Adrenal gland (tissue), 12 donors: Measurements from ENCODE around the gene AUTS2. TPM values are rescaled to one million over a fixed set of nuclear protein-coding genes. Genes with fewer than 3 reads are reported as not detected.

Experiments
- DNase-seq, 7 donors: peaks; one replicate each; pipeline ENCODE4 v3.0.0-alpha.2; 2019 to 2020
- H3K27ac ChIP-seq, 5 donors: fragments of 200-600 bp; sonication (generic) in 4 of 5; 1 replicate in 3 of 5; 2 replicates in 2 of 5; pipeline versions ENCODE4 v1.5.1 to v1.8.0; 2016 to 2020; ENCODE audit warnings: mild to moderate bottlenecking in 1 of 5
- H3K27me3 ChIP-seq: fragments of 200-600 bp; 2 replicates; pipeline ENCODE4 v1.8.0; 2021
- H3K36me3 ChIP-seq, 2 donors: fragments of 200-600 bp; replicated peaks in 1 of 2; 1 replicate in 1 of 2; 2 replicates in 1 of 2; pipeline versions ENCODE4 v1.5.1 to v1.8.0; 2018 to 2022
- H3K4me1 ChIP-seq, 2 donors: fragments of 200-600 bp; replicated peaks in 1 of 2; 1 replicate in 1 of 2; 2 replicates in 1 of 2; pipeline versions ENCODE4 v1.5.1 to v1.8.0; 2018 to 2021
- H3K4me3 ChIP-seq, 4 donors: fragments of 200-600 bp; sonication (generic) in 3 of 4; one replicate each; pipeline ENCODE4 v1.5.1; 2016 to 2018
- H3K9me3 ChIP-seq, 3 donors: fragments of 200-600 bp; sonication (generic) in 1 of 3; replicated peaks in 1 of 3; 1 replicate in 2 of 3; 2 replicates in 1 of 3; pipeline versions ENCODE4 v1.5.1 to v1.8.0; 2016 to 2021
- CTCF ChIP-seq, 6 experiments: fragments of 450-650 bp in 4 of 6; fragments of 200-600 bp in 2 of 6; sonication (generic) in 1 of 6; IDR thresholded peaks; 1 replicate in 5 of 6; 2 replicates in 1 of 6; pipeline versions ENCODE4 v1.5.1 to v1.8.0; 2016 to 2021; ENCODE audit warnings: antibody characterized with exemption in 6 of 6, mild to moderate bottlenecking in 2 of 6, moderate library complexity in 1 of 6
- POLR2A ChIP-seq, 2 donors: fragments of 450-650 bp; IDR thresholded peaks; one replicate each; pipeline ENCODE4 v1.6.1; 2017; ENCODE audit warnings: antibody characterized with exemption in 2 of 2, mild to moderate bottlenecking in 2 of 2, moderate library complexity in 1 of 2
- WGBS, 4 donors: extraction: QIAGEN DNeasy Blood & Tissue Kit in 2 of 4; methylation state at CpG; one replicate each; pipeline versions ENCODE4 v1.1.5 to v1.1.7; 2013 to 2017; 5-methylcytosine and 5-hydroxymethylcytosine counted together
- intact Hi-C, 2 donors: fragments of 100-400 bp; cut with DNase I; formaldehyde crosslinking; loops; one replicate each; pipeline versions ENCODE4 v1.14.1 to v1.15.0; 2022 to 2023
- polyA plus RNA-seq, 3 donors: library from polyadenylated mRNA; stranded (reverse); fragments of 200-250 nt in 2 of 3; fragments of 350-450 nt in 1 of 3; fragmentation: Illumina TruSeq in 1 of 3; extraction: RNeasy Lipid Tissue Mini Kit (QIAGEN cat#74804) in 1 of 3; gene quantifications; one replicate each; pipeline ENCODE4 v1.2.3, GENCODE V29; 2013 to 2014
- total RNA-seq, 9 donors: library from RNA; depleted of rRNA in 4 of 9; stranded (reverse); fragments of >200 nt in 4 of 9; fragments of 120-200 nt in 1 of 9; fragmentation: NEBNext Ultra II Directional in 1 of 9; extraction: Animal tissue kit (Norgen Biotek cat#: 25700) in 1 of 9; gene quantifications; one replicate each; pipeline versions ENCODE4 v1.1.0 to v1.2.4, GENCODE V29; 2013 to 2023
- donor health status: healthy with polysubstance abuse.
- donor health status: Bipolar disorder and iron deficiency.
- donor health status: DM: yes; HTN: yes; CAD: no.
- donor health status: DM: no; HTN: no; CAD: no.
- donor health status: DM: no; HTN: no; CAD: no.
- donor health status: DM: yes; HTN: yes; CAD: no.

The AUTS2 gene
- total and polyA plus RNA-seq, 12 donors, result 6.4 to 44.0 (median 15.2) TPM

DNA sequence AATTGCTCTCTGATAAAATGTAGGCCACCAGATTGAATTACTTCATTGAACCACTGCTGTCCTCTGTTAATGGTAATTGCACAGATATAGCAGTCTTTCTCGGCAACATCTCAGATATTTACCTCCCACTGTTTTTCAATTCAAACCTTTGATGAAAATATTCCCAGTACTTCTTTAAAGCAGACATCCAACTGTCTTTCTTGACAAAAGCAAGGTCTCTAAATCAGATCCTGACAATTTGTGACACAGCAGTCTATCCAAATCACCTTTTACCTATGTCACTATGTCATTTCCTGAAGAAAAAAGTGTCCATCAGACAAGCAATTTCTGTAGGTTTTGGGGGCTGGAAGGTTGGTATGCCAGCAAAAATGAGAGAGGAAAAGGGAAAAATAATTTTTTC lies 555.7 kb downstream of the AUTS2 start:
- Histone ChIP-seq H3K4me1 (no peaks in the 10 kb centered on the region), H3K9me3 (peaks cover 0 to 5% (median 0%) of the 10 kb centered on the region in 3 donors), H3K27ac (no peak overlapping the region), H3K4me3 (no peak overlapping the region), H3K27me3 (no peaks in the 10 kb centered on the region), H3K36me3 (no peaks in the 10 kb centered on the region)
- no peak for TF ChIP-seq POLR2A (IDR thresholded peaks at IDR 0.05)
- no peak for TF ChIP-seq CTCF (IDR thresholded peaks at IDR 0.05)
- no peak for DNase-seq
- 94 to 100% (median 95%) methylated on average over 1 of the region's 1 CpG for WGBS, 4 donors
- intact Hi-C loops, result loop anchor here in 1 of 2 donors (10.0 kb wide), 1 partner anchor 99 kb away; no protein-coding TSS in a partner anchor

DNA sequence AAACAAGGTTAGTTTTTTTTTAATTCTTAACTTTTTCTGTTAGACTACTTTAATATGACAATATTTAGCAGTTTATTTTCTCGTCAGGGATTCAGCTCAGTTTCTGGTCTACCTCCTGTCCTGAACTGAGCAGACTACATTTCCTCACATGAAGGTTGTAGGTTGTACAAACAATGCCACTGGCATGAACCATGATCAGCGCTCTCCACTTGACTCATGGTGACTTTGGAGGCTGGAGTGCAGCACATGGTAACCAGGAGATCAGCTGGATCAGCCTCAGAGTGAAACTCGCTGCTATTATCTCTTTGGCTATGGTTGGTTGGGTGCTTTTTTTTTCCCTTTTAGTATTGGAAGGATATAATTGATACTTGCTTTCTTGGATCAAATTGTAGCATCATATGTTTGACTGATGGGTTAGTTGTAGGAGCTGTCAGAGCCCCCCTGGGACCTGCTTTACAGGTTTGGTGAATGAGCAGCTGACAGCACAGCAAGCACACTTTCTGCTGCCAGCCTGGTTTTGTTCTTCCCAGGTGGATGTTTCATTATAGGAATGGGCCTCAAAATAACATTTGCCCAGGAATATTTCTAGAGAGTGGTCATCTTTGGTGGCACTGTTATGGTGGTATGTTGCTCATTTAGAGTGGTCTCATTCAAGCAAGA lies 556.4 kb downstream of the AUTS2 start:
- Histone ChIP-seq H3K4me3 (no peak overlapping the region), H3K27me3 (no peaks in the 10 kb centered on the region), H3K9me3 (peaks cover 0 to 5% (median 0%) of the 10 kb centered on the region in 3 donors), H3K36me3 (no peaks in the 10 kb centered on the region), H3K4me1 (no peaks in the 10 kb centered on the region), H3K27ac (no peak overlapping the region)
- intact Hi-C loops, result loop anchor here in 1 of 2 donors (10.0 kb wide), 1 partner anchor 100 kb away; no protein-coding TSS in a partner anchor
- no peak for DNase-seq
- no peak for TF ChIP-seq POLR2A (IDR thresholded peaks at IDR 0.05)
- TF ChIP-seq CTCF (IDR thresholded peaks at IDR 0.05), result no peak
- 93 to 98% (median 95%) methylated on average over 3 of the region's 3 CpGs for WGBS, 4 donors

- H3K9me3 ChIP-seq, result peaks cover 0 to 5% (median 0%) of the 10 kb centered on the region in 3 donors
- 92 to 100% (median 97%) methylated on average over 2 of the region's 2 CpGs for WGBS, 4 donors
- intact Hi-C loops, result loop anchor here in 1 of 2 donors (10.0 kb wide), 1 partner anchor 101 kb away; no protein-coding TSS in a partner anchor
- H3K27me3 ChIP-seq, result no peaks in the 10 kb centered on the region
- no peak for TF ChIP-seq CTCF (IDR thresholded peaks at IDR 0.05)
- no peak for TF ChIP-seq POLR2A (IDR thresholded peaks at IDR 0.05)
- H3K4me1 ChIP-seq, result no peaks in the 10 kb centered on the region
- H3K4me3 ChIP-seq, result no peak overlapping the region
- no peaks in the 10 kb centered on the region for H3K36me3 ChIP-seq
- DNase-seq, result no peak
- no peak overlapping the region for H3K27ac ChIP-seq
These were observed 557.8 kb downstream of the AUTS2 start for GRCh38 chr7:70156057-70156456.

DNA sequence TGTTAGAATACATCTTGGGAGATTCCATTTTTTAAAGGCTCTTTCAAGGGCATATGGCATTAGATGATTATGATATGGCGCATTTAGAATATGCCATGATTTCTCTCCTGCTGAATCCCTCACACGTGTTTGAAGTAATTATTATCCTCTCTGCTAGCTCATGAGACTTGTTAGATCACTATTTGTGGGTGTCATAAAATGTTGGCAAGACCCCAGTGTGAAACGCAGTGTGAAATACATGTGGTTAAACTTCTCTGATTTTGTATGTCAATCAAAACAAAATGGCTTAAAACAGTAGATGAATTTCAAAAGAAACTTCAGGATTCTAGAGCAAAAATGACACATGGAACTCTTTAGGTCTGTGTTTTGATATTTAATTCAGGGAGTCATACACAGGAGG lies 560.8 kb downstream of the AUTS2 start:
- Histone ChIP-seq H3K4me1 (no peaks in the 10 kb centered on the region), H3K36me3 (no peaks in the 10 kb centered on the region), H3K27ac (no peak overlapping the region), H3K4me3 (no peak overlapping the region), H3K9me3 (no peaks in the 10 kb centered on the region), H3K27me3 (no peaks in the 10 kb centered on the region)
- intact Hi-C loops, result loop anchor here in 1 of 2 donors (10.0 kb wide), 1 partner anchor 104 kb away; no protein-coding TSS in a partner anchor
- DNase-seq, result no peak
- WGBS, 4 donors, result 89 to 98% (median 92%) methylated on average over 3 of the region's 3 CpGs
- TF ChIP-seq POLR2A (IDR thresholded peaks at IDR 0.05), result no peak
- no peak for TF ChIP-seq CTCF (IDR thresholded peaks at IDR 0.05)
